Erythroblast (primary cell): ENCODE measurements around the gene EVI2B.

ENCODE experiments used
- GATA1 ChIP-seq: IDR thresholded peaks from 2 replicates; pipeline ENCODE4 v1.6.1; 2011; ENCODE audit warnings: low read depth, mild to moderate bottlenecking, control low read depth, low read length, moderate library complexity
- POLR2A ChIP-seq: IDR thresholded peaks from 2 replicates; pipeline ENCODE4 v1.6.1; 2011; ENCODE audit warnings: mild to moderate bottlenecking, low read length

- TF ChIP-seq POLR2A (no peak), GATA1 (no peak)
Observed at GRCh38 chr17:31272803-31273202, 41.1 kb downstream of the EVI2B start.
